SH-SY5Y (cell line): ENCODE data around the gene CD2BP2.

Source experiments
- GATA2 ChIP-seq: IDR thresholded peaks from 2 replicates; pipeline ENCODE4 v1.6.1; 2011; ENCODE audit warnings: mild to moderate bottlenecking, low read depth, low read length
- GATA3 ChIP-seq: IDR thresholded peaks from 2 replicates; pipeline ENCODE4 v1.6.1; 2011; ENCODE audit warnings: low read depth, mild to moderate bottlenecking, low read length, moderate library complexity

GRCh38 chr16:30401768-30402425, 46.8 kb upstream of the CD2BP2 start:
- TF ChIP-seq GATA2 (no peak), GATA3 (no peak)
